Right atrium auricular region (tissue), 2 donors: ENCODE results near the gene PEPD. TPM values are rescaled to one million over a fixed set of nuclear protein-coding genes. Genes with fewer than 3 reads are reported as not detected.

Source experiments
- DNase-seq: peaks from one replicate; pipeline ENCODE4 v3.0.0-alpha.2; 2019; ENCODE audit warnings: low spot score
- H3K27ac ChIP-seq, 2 donors: fragments of 200-600 bp; sonication (generic); 1 replicate in 1 of 2; 2 replicates in 1 of 2; pipeline ENCODE4 v1.5.1; 2016 to 2019
- H3K27me3 ChIP-seq, 2 donors: fragments of 200-600 bp; sonication (generic); one replicate each; pipeline versions ENCODE4 v1.5.1 to v1.6.0; 2017 to 2019
- H3K36me3 ChIP-seq: fragments of 200-600 bp; sonication (generic); one replicate; pipeline ENCODE4 v1.5.1; 2016
- H3K4me1 ChIP-seq, 2 donors: fragments of 200-600 bp; sonication (generic); one replicate each; pipeline versions ENCODE4 v1.5.1 to v1.6.0; 2017 to 2019
- H3K4me3 ChIP-seq, 2 donors: fragments of 200-600 bp; sonication (generic); 1 replicate in 1 of 2; 2 replicates in 1 of 2; pipeline ENCODE4 v1.5.1; 2017 to 2019; ENCODE audit warnings: mild to moderate bottlenecking in 1 of 2, moderate library complexity in 1 of 2
- H3K9me3 ChIP-seq, 2 donors: fragments of 200-600 bp; sonication (generic); one replicate each; pipeline ENCODE4 v1.5.1; 2019
- CTCF ChIP-seq, 2 donors: fragments of 200-600 bp; sonication (generic); IDR thresholded peaks; one replicate each; pipeline ENCODE4 v1.5.1; 2019; ENCODE audit warnings: antibody characterized with exemption in 2 of 2
- total RNA-seq, 2 donors: library from RNA; depleted of rRNA; stranded (reverse); fragments of >200 nt; gene quantifications; one replicate each; pipeline ENCODE4 v1.1.0, GENCODE V29; 2016

The PEPD gene
- total RNA-seq, 2 donors from 2014 or later: 27.1 to 38.9 TPM

- peaks cover 13% of the 10 kb centered on the region for H3K36me3 ChIP-seq
- no peak overlapping the region for H3K4me3 ChIP-seq
- H3K4me1 ChIP-seq: peaks cover 0 to 13% of the 10 kb centered on the region in 2 donors
- TF ChIP-seq CTCF (IDR thresholded peaks at IDR 0.05): no peak
- DNase-seq: no peak
- no peaks in the 10 kb centered on the region for H3K27me3 ChIP-seq
- no peak overlapping the region for H3K27ac ChIP-seq
- H3K9me3 ChIP-seq: no peaks in the 10 kb centered on the region
Observed at GRCh38 chr19:33461256-33462111, 60.1 kb downstream of the PEPD start.

- TF ChIP-seq CTCF (IDR thresholded peaks at IDR 0.05): no peak
- Histone ChIP-seq H3K27me3 (no peaks in the 10 kb centered on the region), H3K36me3 (peaks cover 13% of the 10 kb centered on the region), H3K27ac (no peak overlapping the region), H3K4me1 (peaks cover 0 to 2% of the 10 kb centered on the region in 2 donors), H3K4me3 (no peak overlapping the region), H3K9me3 (no peaks in the 10 kb centered on the region)
- DNase-seq: no peak
Observed at GRCh38 chr19:33460221-33460908, 61.2 kb downstream of the PEPD start.

- Histone ChIP-seq H3K9me3 (no peaks in the 10 kb centered on the region), H3K27ac (no peak overlapping the region), H3K4me3 (no peak overlapping the region), H3K4me1 (no peaks in the 10 kb centered on the region), H3K27me3 (no peaks in the 10 kb centered on the region), H3K36me3 (peaks cover 13% of the 10 kb centered on the region)
- no peak for DNase-seq
- TF ChIP-seq CTCF (IDR thresholded peaks at IDR 0.05): no peak
Observed at GRCh38 chr19:33459222-33460090, 62.1 kb downstream of the PEPD start.

GRCh38 chr19:33458807-33459206 lies 62.8 kb downstream of the PEPD start:
- H3K4me3 ChIP-seq: no peak overlapping the region
- TF ChIP-seq CTCF (IDR thresholded peaks at IDR 0.05): no peak

GRCh38 chr19:33458171-33458633 lies 63.4 kb downstream of the PEPD start:
- H3K4me1 ChIP-seq: no peaks in the 10 kb centered on the region
- peaks cover 10% of the 10 kb centered on the region for H3K36me3 ChIP-seq
- DNase-seq: no peak
- no peak overlapping the region for H3K27ac ChIP-seq
- no peaks in the 10 kb centered on the region for H3K27me3 ChIP-seq
- H3K4me3 ChIP-seq: no peak overlapping the region
- no peaks in the 10 kb centered on the region for H3K9me3 ChIP-seq
- no peak for TF ChIP-seq CTCF (IDR thresholded peaks at IDR 0.05)

More at GRCh38 chr19:33458807-33459206, 62.8 kb downstream of the PEPD start:
- Histone ChIP-seq H3K27ac (no peak overlapping the region), H3K27me3 (no peaks in the 10 kb centered on the region), H3K9me3 (no peaks in the 10 kb centered on the region), H3K36me3 (peaks cover 13% of the 10 kb centered on the region), H3K4me1 (no peaks in the 10 kb centered on the region)
- DNase-seq: no peak
